WTC11 (cell line): ENCODE data around the gene SHISA6. TPM values are rescaled to one million over a fixed set of nuclear protein-coding genes. Genes with fewer than 3 reads are reported as not detected.

Experiments used
- ATAC-seq: fragments of 200-7000 bp; cut with Tn5 transposase; 2 replicates; pipeline ENCODE4 v1.10.0; 2021; ENCODE audit warnings: mild to moderate bottlenecking, moderate library complexity
- CTCF ChIA-PET: fragments of 300-600 bp; sonication (Branson Sonifier 250); formaldehyde crosslinking; loops from one replicate; lab custom pipeline; 2021; ENCODE audit warnings: antibody characterized with exemption; lab: Charles Lee
- POLR2A ChIA-PET: fragments of 350-600 bp; sonication (Branson Sonifier 250); formaldehyde crosslinking; loops from one replicate; lab custom pipeline; 2021; ENCODE audit warnings: antibody characterized with exemption; lab: Charles Lee
- DNase-seq: peaks from one replicate; pipeline ENCODE4 v3.0.0; 2021; ENCODE audit warnings: low spot score
- H3K27ac Mint-ChIP-seq: 2 replicates; pipeline ENCODE4 v1.8.0; 2021; ENCODE audit warnings: mixed read lengths
- H3K27me3 Mint-ChIP-seq: 2 replicates; pipeline ENCODE4 v1.8.0; 2021; ENCODE audit warnings: low read depth, mild to moderate bottlenecking, moderate library complexity, mixed read lengths
- H3K36me3 Mint-ChIP-seq: 2 replicates; pipeline ENCODE4 v1.8.0; 2021; ENCODE audit warnings: mixed read lengths
- H3K4me1 Mint-ChIP-seq: 2 replicates; pipeline ENCODE4 v1.8.0; 2022; ENCODE audit warnings: mixed read lengths
- H3K4me3 Mint-ChIP-seq: 2 replicates; pipeline ENCODE4 v1.8.0; 2021; ENCODE audit warnings: mild to moderate bottlenecking, moderate library complexity, mixed read lengths
- H3K9me3 Mint-ChIP-seq: 2 replicates; pipeline ENCODE4 v1.8.0; 2021; ENCODE audit warnings: mixed read lengths
- CBFB ChIP-seq: sonication (generic); formaldehyde crosslinking; IDR thresholded peaks from 2 replicates; pipeline ENCODE4 v1.8.1; 2022; ENCODE audit warnings: mild to moderate bottlenecking, low read depth, missing genetic modification reagents
- CREM ChIP-seq: sonication (generic); formaldehyde crosslinking; IDR thresholded peaks from 2 replicates; pipeline ENCODE4 v1.8.1; 2022; ENCODE audit warnings: mild to moderate bottlenecking, missing genetic modification reagents, moderate library complexity
- ESRRA ChIP-seq: sonication (generic); formaldehyde crosslinking; IDR thresholded peaks from 2 replicates; pipeline ENCODE4 v1.8.1; 2022; ENCODE audit warnings: mild to moderate bottlenecking, missing genetic modification reagents, borderline replicate concordance
- ETV6 ChIP-seq: sonication (generic); formaldehyde crosslinking; IDR thresholded peaks from 2 replicates; pipeline ENCODE4 v1.8.1; 2022; ENCODE audit warnings: mild to moderate bottlenecking, missing genetic modification reagents
- SP1 ChIP-seq: sonication (generic); formaldehyde crosslinking; conservative IDR thresholded peaks from 2 replicates; pipeline ENCODE4 v1.8.1; 2022; ENCODE audit warnings: missing genetic modification reagents
- TCF7 ChIP-seq: sonication (generic); formaldehyde crosslinking; IDR thresholded peaks from 2 replicates; pipeline ENCODE4 v1.8.0; 2022; ENCODE audit warnings: mild to moderate bottlenecking, low read depth, missing genetic modification reagents, moderate library complexity
- TP53 ChIP-seq: sonication (generic); formaldehyde crosslinking; IDR thresholded peaks from 2 replicates; pipeline ENCODE4 v1.8.1; 2023; ENCODE audit warnings: mild to moderate bottlenecking, missing genetic modification reagents
- ZBTB21 ChIP-seq: sonication (generic); formaldehyde crosslinking; IDR thresholded peaks from 2 replicates; pipeline ENCODE4 v1.8.1; 2023; ENCODE audit warnings: mild to moderate bottlenecking, missing genetic modification reagents, borderline replicate concordance
- ZNF532 ChIP-seq: fragments of 250-450 bp; sonication (Bioruptor Pico); IDR thresholded peaks from 2 replicates; pipeline ENCODE4 v1.9.0; 2021; ENCODE audit warnings: mild to moderate bottlenecking, borderline replicate concordance
- total RNA-seq: library from RNA; stranded (reverse); gene quantifications from 3 replicates; pipeline ENCODE4 v1.2.3, GENCODE V29; 2021
- TF ChIP-seq, protein P1 (sequence below): sonication (generic); formaldehyde crosslinking; IDR thresholded peaks from 2 replicates; pipeline ENCODE4 v1.8.1; 2022; ENCODE audit warnings: low read depth, mild to moderate bottlenecking, moderate library complexity, missing genetic modification reagents, borderline replicate concordance
- TF ChIP-seq, protein P2 (sequence below): sonication (generic); formaldehyde crosslinking; IDR thresholded peaks from 2 replicates; pipeline ENCODE4 v1.8.0; 2022; ENCODE audit warnings: mild to moderate bottlenecking, missing genetic modification reagents
- TF ChIP-seq, protein P3 (sequence below): sonication (generic); formaldehyde crosslinking; IDR thresholded peaks from 2 replicates; pipeline ENCODE4 v1.8.1; 2022; ENCODE audit warnings: low read depth, missing genetic modification reagents, borderline replicate concordance
- TF ChIP-seq, protein P4 (sequence below): sonication (generic); formaldehyde crosslinking; IDR thresholded peaks from 2 replicates; pipeline ENCODE4 v1.8.1; 2023; ENCODE audit warnings: mild to moderate bottlenecking, missing genetic modification reagents, borderline replicate concordance
- TF ChIP-seq, protein P5 (sequence below): fragments of 200-600 bp; IDR thresholded peaks from 2 replicates; pipeline ENCODE4 v1.8.0; 2022; ENCODE audit warnings: antibody characterized with exemption

Gene SHISA6
- total RNA-seq, 1 experiment from 2014 or later, result 1.1 TPM

- DNase-seq, result no peak
- ChIA-PET CTCF (interaction anchor here (0.8 to 1.5 kb wide), 4 partner anchors 8 to 421 kb away, joined by 3 read pairs; no protein-coding TSS in a partner anchor), POLR2A (no interaction called here)
- Mint-ChIP-seq H3K27ac (no peak overlapping the region), H3K9me3 (peaks cover 63% of the 10 kb centered on the region), H3K4me3 (no peak overlapping the region), H3K4me1 (no peaks in the 10 kb centered on the region), H3K27me3 (peaks cover 6% of the 10 kb centered on the region), H3K36me3 (peaks cover 61% of the 10 kb centered on the region)
- no peak for ATAC-seq
- TF ChIP-seq, protein P1, sequence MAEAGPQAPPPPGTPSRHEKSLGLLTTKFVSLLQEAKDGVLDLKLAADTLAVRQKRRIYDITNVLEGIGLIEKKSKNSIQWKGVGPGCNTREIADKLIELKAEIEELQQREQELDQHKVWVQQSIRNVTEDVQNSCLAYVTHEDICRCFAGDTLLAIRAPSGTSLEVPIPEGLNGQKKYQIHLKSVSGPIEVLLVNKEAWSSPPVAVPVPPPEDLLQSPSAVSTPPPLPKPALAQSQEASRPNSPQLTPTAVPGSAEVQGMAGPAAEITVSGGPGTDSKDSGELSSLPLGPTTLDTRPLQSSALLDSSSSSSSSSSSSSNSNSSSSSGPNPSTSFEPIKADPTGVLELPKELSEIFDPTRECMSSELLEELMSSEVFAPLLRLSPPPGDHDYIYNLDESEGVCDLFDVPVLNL (CRISPR knock-in tag), result no peak
- TF ChIP-seq, protein P2, sequence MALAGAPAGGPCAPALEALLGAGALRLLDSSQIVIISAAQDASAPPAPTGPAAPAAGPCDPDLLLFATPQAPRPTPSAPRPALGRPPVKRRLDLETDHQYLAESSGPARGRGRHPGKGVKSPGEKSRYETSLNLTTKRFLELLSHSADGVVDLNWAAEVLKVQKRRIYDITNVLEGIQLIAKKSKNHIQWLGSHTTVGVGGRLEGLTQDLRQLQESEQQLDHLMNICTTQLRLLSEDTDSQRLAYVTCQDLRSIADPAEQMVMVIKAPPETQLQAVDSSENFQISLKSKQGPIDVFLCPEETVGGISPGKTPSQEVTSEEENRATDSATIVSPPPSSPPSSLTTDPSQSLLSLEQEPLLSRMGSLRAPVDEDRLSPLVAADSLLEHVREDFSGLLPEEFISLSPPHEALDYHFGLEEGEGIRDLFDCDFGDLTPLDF (CRISPR knock-in tag), result no peak
- TF ChIP-seq CBFB (CRISPR knock-in tag) (no peak), SP1 (CRISPR knock-in tag) (no peak), ESRRA (CRISPR knock-in tag) (no peak), TP53 (CRISPR knock-in tag) (no peak), CREM (CRISPR knock-in tag) (no peak), ZBTB21 (CRISPR knock-in tag) (no peak), ZNF532 (CRISPR knock-in tag) (no peak), ETV6 (CRISPR knock-in tag) (no peak), TCF7 (CRISPR knock-in tag) (no peak)
- TF ChIP-seq, protein P3, sequence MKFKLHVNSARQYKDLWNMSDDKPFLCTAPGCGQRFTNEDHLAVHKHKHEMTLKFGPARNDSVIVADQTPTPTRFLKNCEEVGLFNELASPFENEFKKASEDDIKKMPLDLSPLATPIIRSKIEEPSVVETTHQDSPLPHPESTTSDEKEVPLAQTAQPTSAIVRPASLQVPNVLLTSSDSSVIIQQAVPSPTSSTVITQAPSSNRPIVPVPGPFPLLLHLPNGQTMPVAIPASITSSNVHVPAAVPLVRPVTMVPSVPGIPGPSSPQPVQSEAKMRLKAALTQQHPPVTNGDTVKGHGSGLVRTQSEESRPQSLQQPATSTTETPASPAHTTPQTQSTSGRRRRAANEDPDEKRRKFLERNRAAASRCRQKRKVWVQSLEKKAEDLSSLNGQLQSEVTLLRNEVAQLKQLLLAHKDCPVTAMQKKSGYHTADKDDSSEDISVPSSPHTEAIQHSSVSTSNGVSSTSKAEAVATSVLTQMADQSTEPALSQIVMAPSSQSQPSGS (CRISPR knock-in tag), result no peak
- TF ChIP-seq, protein P4, sequence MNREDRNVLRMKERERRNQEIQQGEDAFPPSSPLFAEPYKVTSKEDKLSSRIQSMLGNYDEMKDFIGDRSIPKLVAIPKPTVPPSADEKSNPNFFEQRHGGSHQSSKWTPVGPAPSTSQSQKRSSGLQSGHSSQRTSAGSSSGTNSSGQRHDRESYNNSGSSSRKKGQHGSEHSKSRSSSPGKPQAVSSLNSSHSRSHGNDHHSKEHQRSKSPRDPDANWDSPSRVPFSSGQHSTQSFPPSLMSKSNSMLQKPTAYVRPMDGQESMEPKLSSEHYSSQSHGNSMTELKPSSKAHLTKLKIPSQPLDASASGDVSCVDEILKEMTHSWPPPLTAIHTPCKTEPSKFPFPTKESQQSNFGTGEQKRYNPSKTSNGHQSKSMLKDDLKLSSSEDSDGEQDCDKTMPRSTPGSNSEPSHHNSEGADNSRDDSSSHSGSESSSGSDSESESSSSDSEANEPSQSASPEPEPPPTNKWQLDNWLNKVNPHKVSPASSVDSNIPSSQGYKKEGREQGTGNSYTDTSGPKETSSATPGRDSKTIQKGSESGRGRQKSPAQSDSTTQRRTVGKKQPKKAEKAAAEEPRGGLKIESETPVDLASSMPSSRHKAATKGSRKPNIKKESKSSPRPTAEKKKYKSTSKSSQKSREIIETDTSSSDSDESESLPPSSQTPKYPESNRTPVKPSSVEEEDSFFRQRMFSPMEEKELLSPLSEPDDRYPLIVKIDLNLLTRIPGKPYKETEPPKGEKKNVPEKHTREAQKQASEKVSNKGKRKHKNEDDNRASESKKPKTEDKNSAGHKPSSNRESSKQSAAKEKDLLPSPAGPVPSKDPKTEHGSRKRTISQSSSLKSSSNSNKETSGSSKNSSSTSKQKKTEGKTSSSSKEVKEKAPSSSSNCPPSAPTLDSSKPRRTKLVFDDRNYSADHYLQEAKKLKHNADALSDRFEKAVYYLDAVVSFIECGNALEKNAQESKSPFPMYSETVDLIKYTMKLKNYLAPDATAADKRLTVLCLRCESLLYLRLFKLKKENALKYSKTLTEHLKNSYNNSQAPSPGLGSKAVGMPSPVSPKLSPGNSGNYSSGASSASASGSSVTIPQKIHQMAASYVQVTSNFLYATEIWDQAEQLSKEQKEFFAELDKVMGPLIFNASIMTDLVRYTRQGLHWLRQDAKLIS (CRISPR knock-in tag), result no peak
- TF ChIP-seq, protein P5, sequence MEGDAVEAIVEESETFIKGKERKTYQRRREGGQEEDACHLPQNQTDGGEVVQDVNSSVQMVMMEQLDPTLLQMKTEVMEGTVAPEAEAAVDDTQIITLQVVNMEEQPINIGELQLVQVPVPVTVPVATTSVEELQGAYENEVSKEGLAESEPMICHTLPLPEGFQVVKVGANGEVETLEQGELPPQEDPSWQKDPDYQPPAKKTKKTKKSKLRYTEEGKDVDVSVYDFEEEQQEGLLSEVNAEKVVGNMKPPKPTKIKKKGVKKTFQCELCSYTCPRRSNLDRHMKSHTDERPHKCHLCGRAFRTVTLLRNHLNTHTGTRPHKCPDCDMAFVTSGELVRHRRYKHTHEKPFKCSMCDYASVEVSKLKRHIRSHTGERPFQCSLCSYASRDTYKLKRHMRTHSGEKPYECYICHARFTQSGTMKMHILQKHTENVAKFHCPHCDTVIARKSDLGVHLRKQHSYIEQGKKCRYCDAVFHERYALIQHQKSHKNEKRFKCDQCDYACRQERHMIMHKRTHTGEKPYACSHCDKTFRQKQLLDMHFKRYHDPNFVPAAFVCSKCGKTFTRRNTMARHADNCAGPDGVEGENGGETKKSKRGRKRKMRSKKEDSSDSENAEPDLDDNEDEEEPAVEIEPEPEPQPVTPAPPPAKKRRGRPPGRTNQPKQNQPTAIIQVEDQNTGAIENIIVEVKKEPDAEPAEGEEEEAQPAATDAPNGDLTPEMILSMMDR, result no peak
Measured at GRCh38 chr17:11296994-11297393, 56.0 kb downstream of the SHISA6 start.
